ENCODE results near the gene GRIN1. TPM values are rescaled to one million over a fixed set of nuclear protein-coding genes. Genes with fewer than 3 reads are reported as not detected.
A peak's percentile ranks its signal among the peaks of the same experiment; 100 is the strongest.

The GRIN1 gene
- total and polyA plus RNA-seq, 2 of the 8 experiments (the other 6 are each of a cell fraction or from before 2014, with no cell fraction given) = 0.48 to 2.1 TPM

GRCh38 chr9:137156567-137157375, 17.8 kb downstream of the GRIN1 start:
- CTCF ChIA-PET (ENCODE audit: partially characterized antibody) = interaction anchor here (0.6 to 1.6 kb wide), 8 partner anchors 11 to 122 kb away, joined by 3 to 6 read pairs (median 4); no protein-coding TSS in a partner anchor
- 13% methylated on average over 39 of the region's 65 CpGs; no CpG with 5 or more reads in 1 of the 2 experiments for WGBS, 2 experiments (ENCODE audit: extremely low coverage in 1 of 2, insufficient coverage in 1 of 2, insufficient read length in 1 of 2, insufficient replicate concordance in 2 of 2, low coverage in 1 of 2, low lambda C conversion rate in 2 of 2, missing lambda C conversion rate in 1 of 2)
- H3K18ac ChIP-seq (ENCODE audit: extremely low read depth, low read length) = no peak overlapping the region; the same call in 1 of the 2 replicates
- no peak overlapping the region for H3K27ac ChIP-seq (ENCODE audit: low read depth, low read length)
- H3K79me2 ChIP-seq (ENCODE audit: control insufficient read depth in 1 of 2, insufficient read depth in 2 of 2, low read length in 2 of 2) = no peaks in the 10 kb centered on the region; a peak in 1 of 4 replicates
- H2BK120ac ChIP-seq (replicated peaks; ENCODE audit: low read depth, low read length) = no peak overlapping the region
- H2BK15ac ChIP-seq (ENCODE audit: low read length) = peak overlapping the region; percentile 81; the same call in 1 of the 2 replicates
- no peaks in the 10 kb centered on the region; a peak in 1 of 8 replicates for H3K36me3 ChIP-seq (ENCODE audit: control insufficient read depth in 2 of 4, insufficient read depth in 4 of 4, low read length in 3 of 4)
- H3K23me2 ChIP-seq (ENCODE audit: low read depth, low read length) = peaks cover 9% of the 10 kb centered on the region
- peak overlapping the region; percentile 32 to 58 (median 49) for H3K4me3 ChIP-seq (ENCODE audit: extremely low read depth in 1 of 4, insufficient read depth in 2 of 4, low read depth in 3 of 4, low read length in 4 of 4)
- H2AFZ ChIP-seq (ENCODE audit: low read length) = peak overlapping the region; percentile 10; the same call in 1 of the 2 replicates
- H3K4me2 ChIP-seq (ENCODE audit: insufficient read depth in 1 of 2, low read depth in 2 of 2, low read length in 2 of 2) = peak overlapping the region; percentile 75 to 78
- no peak overlapping the region; the same call in 1 of the 2 replicates for H4K8ac ChIP-seq (ENCODE audit: extremely low read depth, insufficient read depth, low read length)
- H3K27me3 ChIP-seq (replicated peaks in 1 of 4; ENCODE audit: control insufficient read depth in 3 of 4, extremely low read depth in 1 of 4, insufficient read depth in 3 of 4, low read length in 3 of 4) = peaks cover 32 to 68% (median 66%) of the 10 kb centered on the region in 4 experiments
- 0 out of 7 replicates have a peak overlapping the region, but pooled peaks of 1 of the 4 experiments have one; percentile 10 for H3K9ac ChIP-seq (replicated peaks in 1 of 4; ENCODE audit: extremely low read depth in 1 of 4, low read depth in 3 of 4, low read length in 3 of 4)
- H4K91ac ChIP-seq (replicated peaks; ENCODE audit: insufficient read length, low read length) = no peak overlapping the region
- no peak overlapping the region for H3K4ac ChIP-seq (replicated peaks; ENCODE audit: insufficient read length, low read depth, low read length)
- H2BK20ac ChIP-seq (ENCODE audit: low read length) = no peak overlapping the region
- H3K4me1 ChIP-seq (replicated peaks in 1 of 4; ENCODE audit: control insufficient read depth in 3 of 4, insufficient read depth in 4 of 4, low read length in 3 of 4) = peaks cover 0 to 10% (median 6%) of the 10 kb centered on the region in 4 experiments; a peak in 5 of 7 replicates
- no peak overlapping the region for H3K14ac ChIP-seq (ENCODE audit: insufficient read length)
- H2BK5ac ChIP-seq (ENCODE audit: low read depth, low read length) = no peak overlapping the region; the same call in 1 of the 2 replicates
- no peak overlapping the region for H3K56ac ChIP-seq (replicated peaks; ENCODE audit: insufficient read length, low read depth, low read length)
- peaks cover 3 to 30% of the 10 kb centered on the region in 2 experiments for H4K20me1 ChIP-seq (replicated peaks in 1 of 2; ENCODE audit: control insufficient read depth in 1 of 2, insufficient read depth in 2 of 2, low read length in 2 of 2)
- peaks cover 0 to 7% of the 10 kb centered on the region in 2 experiments; a peak in 3 of 4 replicates for H3K9me3 ChIP-seq (ENCODE audit: insufficient read depth in 2 of 2, low read depth in 1 of 2, low read length in 1 of 2)
- DNase-seq (ENCODE audit: low read depth in 1 of 2, low spot score in 2 of 2) (peak in 1 of 2 experiments; percentile 88), FAIRE-seq (no peak)
- H3K23ac ChIP-seq (ENCODE audit: insufficient read length) = no peak overlapping the region
- POLR2A ChIA-PET (ENCODE audit: partially characterized antibody) = interaction anchor here (0.9 to 2.9 kb wide), 4 partner anchors 12 to 86 kb away, joined by 3 to 7 read pairs (median 3); partner anchors contain the start of genes ANAPC2 and LRRC26
- H3K79me1 ChIP-seq (ENCODE audit: low read depth, low read length) = no peaks in the 10 kb centered on the region
- H2AK5ac ChIP-seq (ENCODE audit: low read depth, low read length) = no peak overlapping the region
- H2BK12ac ChIP-seq (ENCODE audit: low read depth, low read length) = peak overlapping the region; percentile 68; the same call in 1 of the 2 replicates
- no peak overlapping the region for H4K5ac ChIP-seq (ENCODE audit: insufficient read length, low read depth, low read length)
- TF ChIP-seq BACH1 (IDR thresholded peaks at IDR 0.05; ENCODE audit: low read length) (no peak; the same call in 1 of the 2 replicates), CHD2 (IDR thresholded peaks at IDR 0.05; ENCODE audit: low read length) (no peak), JUN (IDR thresholded peaks at IDR 0.05; ENCODE audit: low read depth, low read length) (no peak), EGR1 (IDR thresholded peaks at IDR 0.05; ENCODE audit: borderline replicate concordance, low read depth, low read length) (no peak), TAF1 (IDR thresholded peaks at IDR 0.05; ENCODE audit: low read depth, low read length) (no peak), EZH2 (IDR thresholded peaks at IDR 0.05; ENCODE audit: low read depth, low read length, severe bottlenecking) (no peak), SP2 (IDR thresholded peaks at IDR 0.05; ENCODE audit: low read length) (no peak), E2F6 (IDR thresholded peaks at IDR 0.05) (no peak), SP1 (IDR thresholded peaks at IDR 0.05; ENCODE audit: low read depth, low read length) (no peak), TCF12 (IDR thresholded peaks at IDR 0.05; ENCODE audit: low read depth, low read length) (no peak), KDM4A (IDR thresholded peaks at IDR 0.05; ENCODE audit: low read depth, low read length, severe bottlenecking) (peak; percentile 92)

Data from H1 (cell line).